ENCODE results near the gene SYT9.

DNA sequence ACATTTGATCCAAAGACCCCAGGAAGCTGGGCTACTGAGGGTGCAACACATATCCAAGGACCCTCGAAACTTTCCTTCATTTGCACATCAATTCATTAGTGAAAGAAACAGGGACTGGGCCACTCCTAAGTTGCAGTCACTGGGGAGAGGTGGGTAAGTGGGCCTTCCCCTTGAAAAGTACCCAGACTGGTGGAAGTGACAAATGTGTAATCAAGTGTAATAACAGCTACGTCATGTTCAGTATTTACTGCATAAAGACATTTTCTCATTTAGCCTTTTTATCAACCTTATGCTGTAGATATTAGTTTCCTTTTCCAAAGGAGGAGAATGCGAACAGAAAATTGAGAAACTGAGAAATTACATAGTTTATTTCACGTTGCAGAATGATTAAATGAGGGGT lies 131.7 kb downstream of the SYT9 start:
- no peak for TF ChIP-seq TAF1 (IDR thresholded peaks at IDR 0.05; ENCODE audit: borderline replicate concordance, insufficient read depth, low read length)
- no peak for TF ChIP-seq POLR2AphosphoS5 (IDR thresholded peaks at IDR 0.05; ENCODE audit: low read depth, low read length)
- TF ChIP-seq, protein P1, sequence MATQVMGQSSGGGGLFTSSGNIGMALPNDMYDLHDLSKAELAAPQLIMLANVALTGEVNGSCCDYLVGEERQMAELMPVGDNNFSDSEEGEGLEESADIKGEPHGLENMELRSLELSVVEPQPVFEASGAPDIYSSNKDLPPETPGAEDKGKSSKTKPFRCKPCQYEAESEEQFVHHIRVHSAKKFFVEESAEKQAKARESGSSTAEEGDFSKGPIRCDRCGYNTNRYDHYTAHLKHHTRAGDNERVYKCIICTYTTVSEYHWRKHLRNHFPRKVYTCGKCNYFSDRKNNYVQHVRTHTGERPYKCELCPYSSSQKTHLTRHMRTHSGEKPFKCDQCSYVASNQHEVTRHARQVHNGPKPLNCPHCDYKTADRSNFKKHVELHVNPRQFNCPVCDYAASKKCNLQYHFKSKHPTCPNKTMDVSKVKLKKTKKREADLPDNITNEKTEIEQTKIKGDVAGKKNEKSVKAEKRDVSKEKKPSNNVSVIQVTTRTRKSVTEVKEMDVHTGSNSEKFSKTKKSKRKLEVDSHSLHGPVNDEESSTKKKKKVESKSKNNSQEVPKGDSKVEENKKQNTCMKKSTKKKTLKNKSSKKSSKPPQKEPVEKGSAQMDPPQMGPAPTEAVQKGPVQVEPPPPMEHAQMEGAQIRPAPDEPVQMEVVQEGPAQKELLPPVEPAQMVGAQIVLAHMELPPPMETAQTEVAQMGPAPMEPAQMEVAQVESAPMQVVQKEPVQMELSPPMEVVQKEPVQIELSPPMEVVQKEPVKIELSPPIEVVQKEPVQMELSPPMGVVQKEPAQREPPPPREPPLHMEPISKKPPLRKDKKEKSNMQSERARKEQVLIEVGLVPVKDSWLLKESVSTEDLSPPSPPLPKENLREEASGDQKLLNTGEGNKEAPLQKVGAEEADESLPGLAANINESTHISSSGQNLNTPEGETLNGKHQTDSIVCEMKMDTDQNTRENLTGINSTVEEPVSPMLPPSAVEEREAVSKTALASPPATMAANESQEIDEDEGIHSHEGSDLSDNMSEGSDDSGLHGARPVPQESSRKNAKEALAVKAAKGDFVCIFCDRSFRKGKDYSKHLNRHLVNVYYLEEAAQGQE (IDR thresholded peaks at IDR 0.05; ENCODE audit: insufficient read depth in 1 of 2, low read depth in 2 of 2, low read length in 2 of 2) = no peak
- no peak for TF ChIP-seq SIN3A (IDR thresholded peaks at IDR 0.05; ENCODE audit: borderline replicate concordance, insufficient read depth, low read length)
- no peak for TF ChIP-seq FOXP2 (optimal IDR thresholded peaks at IDR 0.05; ENCODE audit: borderline replicate concordance, extremely low read depth, extremely low read length, insufficient read depth)

Measured in PFSK-1 (cell line).